GM12873 (cell line): ENCODE results near the gene MCF2L2.

Experiments used
- TF ChIP-seq, protein P1 (sequence below): IDR thresholded peaks from 2 replicates; pipeline ENCODE4 v1.5.1; 2012; ENCODE audit warnings: low read depth, mild to moderate bottlenecking, moderate library complexity, low read length, control low read depth; ENCODE audit not compliant: insufficient read depth; ENCODE audit errors: missing control alignments

The MCF2L2 gene

DNA sequence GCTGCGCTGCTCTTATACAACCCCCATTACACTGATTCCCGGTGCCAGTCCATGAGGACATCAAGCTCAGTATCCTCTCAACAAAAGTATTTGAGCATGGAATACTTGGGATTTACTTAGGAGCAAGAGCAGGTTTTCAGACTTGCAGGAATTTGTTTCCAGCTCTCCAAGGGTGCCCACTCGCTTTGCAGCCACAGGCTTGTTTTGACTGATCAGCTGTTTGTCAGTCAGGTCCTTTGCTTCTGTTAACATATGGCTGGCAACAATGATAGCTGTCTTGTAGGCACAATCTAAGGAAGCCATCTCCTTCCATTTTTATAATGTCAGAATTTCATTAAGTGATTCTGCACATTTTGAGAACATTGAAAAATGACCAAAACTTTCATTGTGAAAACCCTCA, 38.2 kb upstream of the MCF2L2 start:
- TF ChIP-seq, protein P1, sequence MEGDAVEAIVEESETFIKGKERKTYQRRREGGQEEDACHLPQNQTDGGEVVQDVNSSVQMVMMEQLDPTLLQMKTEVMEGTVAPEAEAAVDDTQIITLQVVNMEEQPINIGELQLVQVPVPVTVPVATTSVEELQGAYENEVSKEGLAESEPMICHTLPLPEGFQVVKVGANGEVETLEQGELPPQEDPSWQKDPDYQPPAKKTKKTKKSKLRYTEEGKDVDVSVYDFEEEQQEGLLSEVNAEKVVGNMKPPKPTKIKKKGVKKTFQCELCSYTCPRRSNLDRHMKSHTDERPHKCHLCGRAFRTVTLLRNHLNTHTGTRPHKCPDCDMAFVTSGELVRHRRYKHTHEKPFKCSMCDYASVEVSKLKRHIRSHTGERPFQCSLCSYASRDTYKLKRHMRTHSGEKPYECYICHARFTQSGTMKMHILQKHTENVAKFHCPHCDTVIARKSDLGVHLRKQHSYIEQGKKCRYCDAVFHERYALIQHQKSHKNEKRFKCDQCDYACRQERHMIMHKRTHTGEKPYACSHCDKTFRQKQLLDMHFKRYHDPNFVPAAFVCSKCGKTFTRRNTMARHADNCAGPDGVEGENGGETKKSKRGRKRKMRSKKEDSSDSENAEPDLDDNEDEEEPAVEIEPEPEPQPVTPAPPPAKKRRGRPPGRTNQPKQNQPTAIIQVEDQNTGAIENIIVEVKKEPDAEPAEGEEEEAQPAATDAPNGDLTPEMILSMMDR: no peak

DNA sequence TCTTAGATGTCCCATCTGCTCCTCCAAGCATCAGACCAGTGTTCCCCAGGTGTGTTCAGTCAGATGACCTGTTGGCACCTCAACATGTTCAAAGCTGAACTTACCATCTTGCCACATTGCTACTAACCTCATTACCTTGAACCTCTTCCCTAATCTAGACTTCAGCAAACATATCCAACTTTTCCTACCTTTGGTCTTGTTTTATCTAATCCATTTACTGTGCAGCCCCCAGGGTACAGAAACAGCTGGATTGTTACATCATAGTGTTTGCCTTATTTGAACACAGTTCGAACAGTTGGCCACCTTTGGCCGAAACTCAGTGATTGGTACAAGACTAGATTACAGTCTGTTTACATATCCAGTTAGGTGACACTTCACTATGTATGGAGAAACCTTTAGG, 36.1 kb upstream of the MCF2L2 start:
- TF ChIP-seq, protein P1: no peak

DNA sequence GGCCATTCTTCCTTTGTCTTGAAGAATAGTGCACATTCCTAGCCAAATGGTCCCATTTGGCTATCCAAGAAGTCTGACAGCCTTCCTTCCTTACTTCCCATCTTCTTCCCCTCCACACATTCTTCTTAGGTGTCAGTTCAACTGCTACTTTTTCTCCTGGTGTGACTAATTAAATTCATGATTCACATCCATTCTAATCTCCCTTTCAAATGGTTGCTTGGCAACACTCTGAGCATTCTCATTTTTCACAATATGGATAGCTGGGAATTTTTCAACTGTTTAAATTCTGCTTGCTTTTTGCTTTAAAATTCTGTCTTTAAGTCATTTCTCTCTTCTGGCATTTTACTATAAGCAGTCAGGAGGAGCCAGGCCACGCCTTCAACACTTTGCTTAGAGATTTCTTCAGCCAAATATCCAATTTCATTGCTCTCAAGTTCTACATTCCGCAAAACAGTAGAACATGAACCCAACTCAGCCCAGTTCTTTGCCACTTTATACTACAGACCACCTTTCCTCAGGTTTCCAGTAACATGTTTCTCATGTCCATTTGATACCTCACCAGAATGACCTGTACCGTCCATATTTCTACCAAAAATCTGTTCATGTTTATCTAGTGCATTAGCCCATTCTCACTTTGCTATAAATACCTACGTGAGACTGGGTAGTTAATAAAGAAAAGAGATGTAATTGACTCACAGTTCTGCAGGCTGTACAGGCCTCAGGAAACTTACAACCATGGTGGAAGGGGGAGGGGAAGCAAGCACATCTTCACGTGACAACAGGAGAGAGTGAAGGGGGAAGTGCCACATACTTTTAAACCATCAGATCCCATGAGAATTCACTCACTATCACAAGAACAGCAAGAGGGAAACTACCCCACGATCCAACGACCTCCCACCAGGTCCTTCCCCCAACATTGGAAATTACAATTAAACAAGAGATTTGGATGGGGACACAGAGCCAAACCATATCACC, 31.9 kb upstream of the MCF2L2 start:
- TF ChIP-seq, protein P1: no peak

DNA sequence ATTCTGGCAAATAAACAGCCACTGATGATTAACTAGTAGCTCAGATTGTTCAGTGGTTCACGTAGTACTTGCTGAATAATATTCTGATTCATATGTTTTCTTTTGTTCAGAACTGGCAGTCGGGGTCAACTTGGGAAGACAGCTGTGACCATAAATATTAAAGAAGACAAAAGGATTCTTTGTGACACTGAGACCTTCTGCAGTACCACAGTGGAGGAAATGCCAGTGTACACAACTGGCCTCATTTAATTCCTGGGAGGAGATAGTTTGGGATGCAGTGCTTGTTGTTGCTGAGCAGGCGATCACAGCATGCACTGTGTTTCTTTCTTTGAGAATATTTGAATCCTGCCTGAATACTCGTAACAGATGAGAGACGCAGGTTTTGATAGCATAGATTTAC, 26.7 kb upstream of the MCF2L2 start:
- TF ChIP-seq, protein P1: no peak

DNA sequence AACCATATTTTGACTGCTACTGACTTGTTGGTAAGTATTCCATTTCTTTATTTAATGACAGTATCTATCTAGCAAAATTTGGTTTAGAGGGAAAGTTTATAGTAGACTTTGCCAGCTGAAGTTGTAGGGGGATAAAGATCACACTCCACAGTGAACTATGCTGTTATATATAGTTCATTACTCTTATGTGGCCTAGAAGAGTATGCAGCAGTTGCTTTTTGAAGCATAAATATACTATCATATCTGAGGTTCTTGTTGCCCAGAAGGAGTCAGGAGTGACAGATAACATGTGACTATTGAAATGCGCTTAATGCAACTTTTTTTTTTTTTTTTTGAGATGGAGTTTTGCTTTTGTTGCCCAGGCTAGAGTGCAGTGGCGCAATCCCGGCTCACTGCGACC, 25.6 kb upstream of the MCF2L2 start:
- TF ChIP-seq, protein P1: no peak

DNA sequence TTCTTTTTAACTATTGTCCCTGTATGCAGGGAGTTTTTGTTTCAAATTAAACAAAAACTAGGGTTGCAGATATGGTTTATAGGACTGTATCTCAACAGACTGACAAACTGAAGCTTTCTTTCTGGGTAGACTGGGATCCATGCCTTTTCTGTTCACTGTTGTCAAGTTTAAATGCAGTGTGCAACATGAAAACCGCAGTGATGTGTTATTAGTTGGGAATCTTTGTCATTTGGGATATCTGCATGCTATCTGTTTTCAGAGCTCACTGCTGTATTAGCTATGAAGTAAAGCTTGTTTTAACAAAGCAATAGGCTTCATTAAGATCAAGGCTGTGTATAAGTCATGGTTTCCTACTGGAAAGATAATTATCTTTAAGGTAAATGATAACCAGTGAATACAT, 21.4 kb upstream of the MCF2L2 start:
- TF ChIP-seq, protein P1: no peak

DNA sequence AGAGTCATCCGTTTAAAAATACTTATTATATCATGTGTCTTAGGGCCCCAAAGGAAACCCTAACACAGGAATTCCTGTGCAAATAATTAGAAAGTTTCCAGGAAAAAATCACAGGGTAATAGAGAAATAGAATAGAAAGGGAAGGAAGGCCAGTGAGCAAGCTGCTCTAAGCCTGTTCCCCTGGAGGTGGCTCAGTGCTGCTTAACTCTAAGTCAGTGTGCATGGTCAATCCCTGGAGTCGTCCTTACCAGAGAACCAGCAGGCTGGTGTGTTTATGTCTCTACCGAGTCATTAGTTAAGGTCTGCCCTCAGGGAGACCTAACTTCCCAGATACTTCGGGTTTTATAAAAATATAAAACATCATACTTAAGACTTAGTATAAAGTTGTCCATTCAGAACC, 21.0 kb upstream of the MCF2L2 start:
- TF ChIP-seq, protein P1: no peak
